H54 (cell line): ENCODE results near the gene GJC2.
"Not testable (repeated sequence)": the region's sequence is repeated elsewhere in the genome, so short reads cannot be mapped to it uniquely, and the experiment has no call there.

Source experiments
- DNase-seq: peaks from one replicate; pipeline ENCODE4 v3.0.0; 2011; ENCODE audit warnings: low spot score, mixed read lengths; ENCODE audit not compliant: insufficient read length
- FAIRE-seq: peaks from 3 replicates; lab custom pipeline; 2011; peaks lifted over from hg19 to GRCh38; lab: Jason Lieb, UNC
- POLR2A ChIP-seq: IDR thresholded peaks from 2 replicates; pipeline ENCODE4 v1.6.1; 2011; ENCODE audit warnings: low read depth, mild to moderate bottlenecking, low read length

GJC2 gene

GRCh38 chr1:228180959-228181644 is 31.4 kb downstream of the GJC2 start:
- TF ChIP-seq POLR2A, result no peak
- no peak for DNase-seq
- FAIRE-seq, result no peak

- no peak for TF ChIP-seq POLR2A
- DNase-seq (no peak), FAIRE-seq (no peak)
Observed at GRCh38 chr1:228181645-228182034, 31.9 kb downstream of the GJC2 start.

- DNase-seq, result no peak
- no peak for TF ChIP-seq POLR2A
- FAIRE-seq, result no peak
Observed at GRCh38 chr1:228182296-228183030, 32.7 kb downstream of the GJC2 start.

GRCh38 chr1:228184152-228184551 is 34.4 kb downstream of the GJC2 start:
- DNase-seq (no peak), FAIRE-seq (no peak)
- TF ChIP-seq POLR2A, result no peak

GRCh38 chr1:228185641-228185965 is 35.9 kb downstream of the GJC2 start:
- no peak for FAIRE-seq
- TF ChIP-seq POLR2A, result no peak
- DNase-seq, result no peak

- not testable (repeated sequence) for DNase-seq, FAIRE-seq
Observed at GRCh38 chr1:228188249-228188648, 38.5 kb downstream of the GJC2 start.

- DNase-seq (no peak), FAIRE-seq (no peak)
- no peak for TF ChIP-seq POLR2A
Observed at GRCh38 chr1:228190182-228190581, 40.5 kb downstream of the GJC2 start.

GRCh38 chr1:228190778-228191177 is 41.0 kb downstream of the GJC2 start:
- no peak for FAIRE-seq
- no peak for TF ChIP-seq POLR2A
- DNase-seq, result no peak

GRCh38 chr1:228194436-228194835 is 44.7 kb downstream of the GJC2 start:
- FAIRE-seq (no peak), DNase-seq (no peak)
- TF ChIP-seq POLR2A, result no peak

- FAIRE-seq, result no peak
- no peak for TF ChIP-seq POLR2A
- no peak for DNase-seq
Observed at GRCh38 chr1:228194921-228195812, 45.4 kb downstream of the GJC2 start.

- FAIRE-seq (no peak), DNase-seq (no peak)
- TF ChIP-seq POLR2A, result no peak
Observed at GRCh38 chr1:228197555-228198147, 47.9 kb downstream of the GJC2 start.

GRCh38 chr1:228198977-228199590 is 49.4 kb downstream of the GJC2 start:
- DNase-seq, result no peak
- TF ChIP-seq POLR2A, result no peak
- FAIRE-seq, result no peak

- TF ChIP-seq POLR2A, result no peak
- DNase-seq (no peak), FAIRE-seq (no peak)
Observed at GRCh38 chr1:228204958-228205357, 55.2 kb downstream of the GJC2 start.
